HEK293 (cell line): ENCODE measurements around the gene ERICH4.

Experiments used
- HOXC10 ChIP-seq: sonication (generic); formaldehyde crosslinking; IDR thresholded peaks from 2 replicates; pipeline ENCODE4 v1.8.1; 2023; ENCODE audit warnings: mild to moderate bottlenecking, missing genetic modification reagents
- KLF10 ChIP-seq: fragments of 450-650 bp; IDR thresholded peaks from 2 replicates; pipeline ENCODE4 v1.5.1; 2018; ENCODE audit warnings: missing biosample characterization, mild to moderate bottlenecking, missing genetic modification characterization
- KLF17 ChIP-seq: fragments of 450-650 bp; formaldehyde crosslinking; IDR thresholded peaks from 2 replicates; pipeline ENCODE4 v1.5.1; 2016; ENCODE audit warnings: missing biosample characterization, missing genetic modification characterization
- MZF1 ChIP-seq: fragments of 450-650 bp; formaldehyde crosslinking; IDR thresholded peaks from 2 replicates; pipeline ENCODE4 v1.5.1; 2017; ENCODE audit warnings: missing biosample characterization, missing genetic modification characterization, borderline replicate concordance
- TCF7L2 ChIP-seq: IDR thresholded peaks from 2 replicates; pipeline ENCODE4 v1.6.1; 2011; ENCODE audit warnings: low read depth, mild to moderate bottlenecking, inconsistent platforms, low read length, moderate library complexity, borderline replicate concordance
- ZBTB1 ChIP-seq: fragments of 450-650 bp; formaldehyde crosslinking; IDR thresholded peaks from 2 replicates; pipeline ENCODE4 v1.5.1; 2016; ENCODE audit warnings: missing biosample characterization, missing genetic modification characterization
- ZBTB17 ChIP-seq: fragments of 450-650 bp; formaldehyde crosslinking; IDR thresholded peaks from 2 replicates; pipeline ENCODE4 v1.5.1; 2016; ENCODE audit warnings: missing biosample characterization, missing genetic modification characterization
- ZBTB20 ChIP-seq: fragments of 450-650 bp; formaldehyde crosslinking; IDR thresholded peaks from 2 replicates; pipeline ENCODE4 v1.5.1; 2016; ENCODE audit warnings: missing biosample characterization, missing genetic modification characterization
- ZBTB6 ChIP-seq: fragments of 450-650 bp; formaldehyde crosslinking; IDR thresholded peaks from 2 replicates; pipeline ENCODE4 v1.5.1; 2017; ENCODE audit warnings: missing biosample characterization, missing genetic modification characterization
- ZNF10 ChIP-seq: fragments of 450-650 bp; formaldehyde crosslinking; IDR thresholded peaks from 2 replicates; pipeline ENCODE4 v1.5.1; 2017; ENCODE audit warnings: missing biosample characterization, missing genetic modification characterization
- ZNF132 ChIP-seq: fragments of 450-650 bp; formaldehyde crosslinking; IDR thresholded peaks from 2 replicates; pipeline ENCODE4 v1.5.1; 2017; ENCODE audit warnings: missing biosample characterization, missing genetic modification characterization, borderline replicate concordance
- ZNF140 ChIP-seq: fragments of 450-650 bp; formaldehyde crosslinking; IDR thresholded peaks from 2 replicates; pipeline ENCODE4 v1.5.1; 2016; ENCODE audit warnings: missing biosample characterization, missing genetic modification characterization
- ZNF155 ChIP-seq: fragments of 450-650 bp; formaldehyde crosslinking; IDR thresholded peaks from 2 replicates; pipeline ENCODE4 v1.5.1; 2016; ENCODE audit warnings: missing biosample characterization, missing genetic modification characterization
- ZNF157 ChIP-seq: fragments of 450-650 bp; formaldehyde crosslinking; IDR thresholded peaks from 2 replicates; pipeline ENCODE4 v1.5.1; 2016; ENCODE audit warnings: missing biosample characterization, missing genetic modification characterization
- ZNF16 ChIP-seq: fragments of 450-650 bp; formaldehyde crosslinking; IDR thresholded peaks from 2 replicates; pipeline ENCODE4 v1.5.1; 2016; ENCODE audit warnings: low read depth, missing biosample characterization, missing genetic modification characterization
- ZNF184 ChIP-seq: fragments of 450-650 bp; IDR thresholded peaks from 2 replicates; pipeline ENCODE4 v1.5.1; 2018; ENCODE audit warnings: missing biosample characterization, mild to moderate bottlenecking, missing genetic modification characterization
- ZNF221 ChIP-seq: fragments of 450-650 bp; formaldehyde crosslinking; IDR thresholded peaks from 2 replicates; pipeline ENCODE4 v1.5.1; 2017; ENCODE audit warnings: missing biosample characterization, missing genetic modification characterization, borderline replicate concordance
- ZNF24 ChIP-seq: fragments of 450-650 bp; formaldehyde crosslinking; IDR thresholded peaks from 2 replicates; pipeline ENCODE4 v1.5.1; 2016; ENCODE audit warnings: missing biosample characterization, missing genetic modification characterization
- ZNF274 ChIP-seq, 2 experiments: fragments of 200-500 bp in 1 of 2; fragments of 450-650 bp in 1 of 2; sonication (Bioruptor generic) in 1 of 2; formaldehyde crosslinking in 1 of 2; IDR thresholded peaks; 2 replicates each; pipeline versions ENCODE4 v1.5.1 to v1.6.1; 2014 to 2016; ENCODE audit warnings: borderline replicate concordance in 1 of 2, inconsistent platforms in 1 of 2, low read length in 1 of 2, missing biosample characterization in 1 of 2, missing genetic modification characterization in 1 of 2
- ZNF311 ChIP-seq: fragments of 450-650 bp; formaldehyde crosslinking; IDR thresholded peaks from 2 replicates; pipeline ENCODE4 v1.5.1; 2017; ENCODE audit warnings: missing biosample characterization, missing genetic modification characterization, borderline replicate concordance
- ZNF529 ChIP-seq: fragments of 450-650 bp; formaldehyde crosslinking; IDR thresholded peaks from 2 replicates; pipeline ENCODE4 v1.5.1; 2017; ENCODE audit warnings: missing genetic modification characterization, missing biosample characterization; ENCODE audit not compliant: insufficient replicate concordance
- ZNF670 ChIP-seq: fragments of 450-650 bp; formaldehyde crosslinking; IDR thresholded peaks from 2 replicates; pipeline ENCODE4 v1.5.1; 2016; ENCODE audit warnings: missing biosample characterization, missing genetic modification characterization, low read depth
- ZNF843 ChIP-seq: fragments of 450-650 bp; formaldehyde crosslinking; IDR thresholded peaks from 2 replicates; pipeline ENCODE4 v1.5.1; 2016; ENCODE audit warnings: missing biosample characterization, missing genetic modification characterization
- TF ChIP-seq, protein P1 (sequence below): fragments of 450-650 bp; formaldehyde crosslinking; conservative IDR thresholded peaks from 2 replicates; pipeline ENCODE4 v1.5.1; 2016; ENCODE audit warnings: low read depth, missing biosample characterization, missing genetic modification characterization
- TF ChIP-seq, protein P2 (sequence below): fragments of 450-650 bp; formaldehyde crosslinking; IDR thresholded peaks from 2 replicates; pipeline ENCODE4 v1.5.1; 2016; ENCODE audit warnings: missing biosample characterization, missing genetic modification characterization
- TF ChIP-seq, protein P3 (sequence below): fragments of 450-650 bp; formaldehyde crosslinking; IDR thresholded peaks from 2 replicates; pipeline ENCODE4 v1.5.1; 2017; ENCODE audit warnings: missing biosample characterization, missing genetic modification characterization

ERICH4 gene

DNA sequence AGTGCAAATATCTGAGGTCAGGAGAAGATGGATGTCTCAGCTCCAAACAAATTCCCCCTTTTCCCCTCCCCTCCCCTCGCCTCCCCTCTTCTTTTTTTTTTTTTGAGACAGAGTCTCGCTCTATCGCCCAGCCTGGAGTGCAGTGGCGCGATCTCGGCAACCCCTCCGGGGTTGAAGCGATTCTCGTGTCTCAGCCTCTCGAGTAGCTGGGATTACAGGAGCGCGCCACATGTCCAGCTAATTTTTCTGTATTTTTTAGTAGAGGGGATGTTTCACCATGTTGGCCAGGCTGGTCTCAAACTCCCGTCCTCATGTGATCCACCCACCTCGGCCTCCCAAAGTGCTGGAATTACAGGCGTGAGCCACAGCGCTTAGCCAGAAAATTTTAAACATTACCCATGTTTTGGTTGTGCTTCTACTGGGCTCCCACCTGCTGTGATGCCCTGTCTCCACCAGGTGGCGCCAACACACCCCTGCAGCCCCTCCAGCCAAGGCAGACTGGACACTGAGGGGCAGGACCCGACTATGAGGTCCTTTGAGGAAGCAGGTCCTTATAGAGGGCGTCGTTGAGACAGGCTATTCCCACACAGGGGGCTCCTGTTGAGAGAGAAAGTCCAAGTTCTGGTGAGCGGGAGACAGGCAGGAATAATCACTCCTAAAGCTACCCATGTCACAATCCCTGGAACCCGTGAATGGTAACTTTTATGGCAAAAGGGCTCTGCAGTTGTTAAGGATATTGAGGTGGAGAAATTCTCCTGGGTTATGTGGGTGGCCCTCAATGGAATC is 6.3 kb downstream of the ERICH4 start (continued):
- 0 out of 2 replicates have a peak, but pooled peaks have one; percentile 14 for TF ChIP-seq ZNF24 (tag by site-specific recombination)
- TF ChIP-seq ZBTB17 (tag by site-specific recombination), result peak; percentile 85
- TF ChIP-seq KLF10, result no peak
- TF ChIP-seq ZBTB6 (tag by site-specific recombination), result peak; percentile 91
- peak; percentile 58 for TF ChIP-seq MZF1 (tag by site-specific recombination)
- TF ChIP-seq ZNF221 (tag by site-specific recombination), result no peak
- TF ChIP-seq ZNF157 (tag by site-specific recombination), result no peak
- peak; percentile 45; the same call in 1 of the 2 replicates for TF ChIP-seq ZBTB20 (tag by site-specific recombination)
- TF ChIP-seq HOXC10 (CRISPR knock-in tag), result no peak
- peak; percentile 11; the same call in 1 of the 2 replicates for TF ChIP-seq ZNF843
- no peak for TF ChIP-seq ZBTB1 (tag by site-specific recombination)
- no peak for TF ChIP-seq TCF7L2
- TF ChIP-seq ZNF140 (tag by site-specific recombination), result no peak
- TF ChIP-seq ZNF132 (tag by site-specific recombination), result no peak
- TF ChIP-seq ZNF274 (IDR thresholded peaks at IDR 0.05; ENCODE audit: low read length), result no peak
- no peak for TF ChIP-seq ZNF274 (tag by site-specific recombination; IDR thresholded peaks at IDR 0.05; ENCODE audit: borderline replicate concordance)
- TF ChIP-seq ZNF184, result no peak
- no peak for TF ChIP-seq ZNF311 (tag by site-specific recombination)
- TF ChIP-seq ZNF155 (tag by site-specific recombination), result no peak
- no peak for TF ChIP-seq ZNF16 (tag by site-specific recombination)
- TF ChIP-seq KLF17, result 0 out of 2 replicates have a peak, but pooled peaks have one; percentile 24
- TF ChIP-seq, protein P1, sequence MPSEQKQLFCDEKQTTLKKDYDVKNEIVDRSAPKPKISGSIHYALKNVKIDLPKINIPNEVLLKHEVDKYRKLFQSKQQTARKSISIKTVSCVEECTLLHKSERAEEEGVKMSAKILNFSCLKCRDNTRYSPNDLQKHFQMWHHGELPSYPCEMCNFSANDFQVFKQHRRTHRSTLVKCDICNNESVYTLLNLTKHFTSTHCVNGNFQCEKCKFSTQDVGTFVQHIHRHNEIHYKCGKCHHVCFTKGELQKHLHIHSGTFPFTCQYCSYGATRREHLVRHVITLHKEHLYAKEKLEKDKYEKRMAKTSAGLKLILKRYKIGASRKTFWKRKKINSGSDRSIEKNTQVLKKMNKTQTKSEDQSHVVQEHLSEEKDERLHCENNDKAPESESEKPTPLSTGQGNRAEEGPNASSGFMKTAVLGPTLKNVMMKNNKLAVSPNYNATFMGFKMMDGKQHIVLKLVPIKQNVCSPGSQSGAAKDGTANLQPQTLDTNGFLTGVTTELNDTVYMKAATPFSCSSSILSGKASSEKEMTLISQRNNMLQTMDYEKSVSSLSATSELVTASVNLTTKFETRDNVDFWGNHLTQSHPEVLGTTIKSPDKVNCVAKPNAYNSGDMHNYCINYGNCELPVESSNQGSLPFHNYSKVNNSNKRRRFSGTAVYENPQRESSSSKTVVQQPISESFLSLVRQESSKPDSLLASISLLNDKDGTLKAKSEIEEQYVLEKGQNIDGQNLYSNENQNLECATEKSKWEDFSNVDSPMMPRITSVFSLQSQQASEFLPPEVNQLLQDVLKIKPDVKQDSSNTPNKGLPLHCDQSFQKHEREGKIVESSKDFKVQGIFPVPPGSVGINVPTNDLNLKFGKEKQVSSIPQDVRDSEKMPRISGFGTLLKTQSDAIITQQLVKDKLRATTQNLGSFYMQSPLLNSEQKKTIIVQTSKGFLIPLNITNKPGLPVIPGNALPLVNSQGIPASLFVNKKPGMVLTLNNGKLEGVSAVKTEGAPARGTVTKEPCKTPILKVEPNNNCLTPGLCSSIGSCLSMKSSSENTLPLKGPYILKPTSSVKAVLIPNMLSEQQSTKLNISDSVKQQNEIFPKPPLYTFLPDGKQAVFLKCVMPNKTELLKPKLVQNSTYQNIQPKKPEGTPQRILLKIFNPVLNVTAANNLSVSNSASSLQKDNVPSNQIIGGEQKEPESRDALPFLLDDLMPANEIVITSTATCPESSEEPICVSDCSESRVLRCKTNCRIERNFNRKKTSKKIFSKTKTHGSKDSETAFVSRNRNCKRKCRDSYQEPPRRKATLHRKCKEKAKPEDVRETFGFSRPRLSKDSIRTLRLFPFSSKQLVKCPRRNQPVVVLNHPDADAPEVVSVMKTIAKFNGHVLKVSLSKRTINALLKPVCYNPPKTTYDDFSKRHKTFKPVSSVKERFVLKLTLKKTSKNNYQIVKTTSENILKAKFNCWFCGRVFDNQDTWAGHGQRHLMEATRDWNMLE, result no peak
- TF ChIP-seq ZNF670 (tag by site-specific recombination), result no peak
- no peak for TF ChIP-seq ZNF529 (tag by site-specific recombination)
- TF ChIP-seq, protein P2, sequence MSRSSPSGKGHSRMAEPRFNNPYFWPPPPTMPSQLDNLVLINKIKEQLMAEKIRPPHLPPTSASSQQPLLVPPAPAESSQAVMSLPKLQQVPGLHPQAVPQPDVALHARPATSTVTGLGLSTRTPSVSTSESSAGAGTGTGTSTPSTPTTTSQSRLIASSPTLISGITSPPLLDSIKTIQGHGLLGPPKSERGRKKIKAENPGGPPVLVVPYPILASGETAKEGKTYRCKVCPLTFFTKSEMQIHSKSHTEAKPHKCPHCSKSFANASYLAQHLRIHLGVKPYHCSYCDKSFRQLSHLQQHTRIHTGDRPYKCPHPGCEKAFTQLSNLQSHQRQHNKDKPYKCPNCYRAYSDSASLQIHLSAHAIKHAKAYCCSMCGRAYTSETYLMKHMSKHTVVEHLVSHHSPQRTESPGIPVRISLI (tag by site-specific recombination), result 0 out of 2 replicates have a peak, but pooled peaks have one; percentile 49
- no peak for TF ChIP-seq ZNF10
- TF ChIP-seq, protein P3, sequence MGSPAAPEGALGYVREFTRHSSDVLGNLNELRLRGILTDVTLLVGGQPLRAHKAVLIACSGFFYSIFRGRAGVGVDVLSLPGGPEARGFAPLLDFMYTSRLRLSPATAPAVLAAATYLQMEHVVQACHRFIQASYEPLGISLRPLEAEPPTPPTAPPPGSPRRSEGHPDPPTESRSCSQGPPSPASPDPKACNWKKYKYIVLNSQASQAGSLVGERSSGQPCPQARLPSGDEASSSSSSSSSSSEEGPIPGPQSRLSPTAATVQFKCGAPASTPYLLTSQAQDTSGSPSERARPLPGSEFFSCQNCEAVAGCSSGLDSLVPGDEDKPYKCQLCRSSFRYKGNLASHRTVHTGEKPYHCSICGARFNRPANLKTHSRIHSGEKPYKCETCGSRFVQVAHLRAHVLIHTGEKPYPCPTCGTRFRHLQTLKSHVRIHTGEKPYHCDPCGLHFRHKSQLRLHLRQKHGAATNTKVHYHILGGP (tag by site-specific recombination), result no peak
